Measurements from ENCODE around the gene DCLK1. TPM values are rescaled to one million over a fixed set of nuclear protein-coding genes. Genes with fewer than 3 reads are reported as not detected.

DCLK1 gene
- total RNA-seq, 2 donors from 2014 or later = 3.8 to 3.9 TPM

GRCh38 chr13:35860661-35861060 is 270.5 kb downstream of the DCLK1 start:
- intact Hi-C loops (cut with DNase I) = no loop called here
- H3K4me3 ChIP-seq = no peak overlapping the region
- no peaks in the 10 kb centered on the region for H3K36me3 ChIP-seq
- no peaks in the 10 kb centered on the region for H3K9me3 ChIP-seq
- 90% methylated on average over 3 of the region's 3 CpGs for WGBS
- no peak for DNase-seq (ENCODE audit: low spot score)
- H3K4me1 ChIP-seq (replicated peaks) = no peaks in the 10 kb centered on the region
- TF ChIP-seq POLR2A (IDR thresholded peaks at IDR 0.05) = no peak
- TF ChIP-seq CTCF (IDR thresholded peaks at IDR 0.05) = no peak
- TF ChIP-seq POLR2AphosphoS5 (IDR thresholded peaks at IDR 0.05) = no peak
- H3K27me3 ChIP-seq (replicated peaks; ENCODE audit: insufficient read depth) = no peaks in the 10 kb centered on the region
- no peak overlapping the region for H3K27ac ChIP-seq

- no peak for TF ChIP-seq POLR2A (IDR thresholded peaks at IDR 0.05)
- TF ChIP-seq CTCF (IDR thresholded peaks at IDR 0.05) = no peak
- Histone ChIP-seq H3K36me3 (no peaks in the 10 kb centered on the region), H3K27ac (peak overlapping the region; percentile 43 to 52), H3K4me1 (replicated peaks) (no peaks in the 10 kb centered on the region), H3K9me3 (no peaks in the 10 kb centered on the region), H3K4me3 (no peak overlapping the region), H3K27me3 (replicated peaks; ENCODE audit: insufficient read depth) (no peaks in the 10 kb centered on the region)
- DNase-seq (ENCODE audit: low spot score) = no peak
- 74% methylated on average over 4 of the region's 4 CpGs for WGBS
- intact Hi-C loops (cut with DNase I) = loop anchor here (5.0 kb wide), 2 partner anchors 77 to 92 kb away; no protein-coding TSS in a partner anchor
These were observed 271.2 kb downstream of the DCLK1 start for GRCh38 chr13:35859981-35860380.

GRCh38 chr13:35858665-35859064 is 272.5 kb downstream of the DCLK1 start:
- Histone ChIP-seq H3K9me3 (no peaks in the 10 kb centered on the region), H3K36me3 (no peaks in the 10 kb centered on the region), H3K27me3 (replicated peaks; ENCODE audit: insufficient read depth) (no peaks in the 10 kb centered on the region), H3K4me1 (replicated peaks) (no peaks in the 10 kb centered on the region), H3K27ac (peak overlapping the region; percentile 45 to 52), H3K4me3 (no peak overlapping the region)
- TF ChIP-seq POLR2A (IDR thresholded peaks at IDR 0.05) (no peak), CTCF (IDR thresholded peaks at IDR 0.05) (no peak), POLR2AphosphoS5 (IDR thresholded peaks at IDR 0.05) (peak; percentile 77)
- 29% methylated on average over 1 of the region's 1 CpG for whole genome bisulfite sequencing
- intact Hi-C loops (cut with DNase I) = loop anchor here (5.0 kb wide), 2 partner anchors 79 to 94 kb away; no protein-coding TSS in a partner anchor
- no peak for DNase-seq (ENCODE audit: low spot score)

GRCh38 chr13:35857769-35858168 is 273.4 kb downstream of the DCLK1 start:
- no peak for DNase-seq (ENCODE audit: low spot score)
- 72% methylated on average over 4 of the region's 4 CpGs for WGBS
- Histone ChIP-seq H3K27me3 (replicated peaks; ENCODE audit: insufficient read depth) (no peaks in the 10 kb centered on the region), H3K36me3 (no peaks in the 10 kb centered on the region), H3K9me3 (no peaks in the 10 kb centered on the region), H3K4me1 (replicated peaks) (no peaks in the 10 kb centered on the region), H3K27ac (peak overlapping the region; percentile 43 to 45), H3K4me3 (no peak overlapping the region)
- intact Hi-C loops (cut with DNase I) = loop anchor here (5.0 kb wide), 2 partner anchors 80 to 95 kb away; no protein-coding TSS in a partner anchor
- no peak for TF ChIP-seq POLR2A (IDR thresholded peaks at IDR 0.05)
- no peak for TF ChIP-seq CTCF (IDR thresholded peaks at IDR 0.05)
- TF ChIP-seq POLR2AphosphoS5 (IDR thresholded peaks at IDR 0.05) = no peak

- no peaks in the 10 kb centered on the region for H3K9me3 ChIP-seq
- intact Hi-C loops (cut with DNase I) = loop anchor here (5.0 kb wide), 2 partner anchors 80 to 95 kb away; no protein-coding TSS in a partner anchor
- WGBS = 60% methylated on average over 1 of the region's 1 CpG
These were observed 274.3 kb downstream of the DCLK1 start for GRCh38 chr13:35856721-35857364.

More at GRCh38 chr13:35856721-35857364, 274.3 kb downstream of the DCLK1 start:
- no peak for DNase-seq (ENCODE audit: low spot score)
- no peaks in the 10 kb centered on the region for H3K36me3 ChIP-seq
- H3K4me1 ChIP-seq (replicated peaks) = no peaks in the 10 kb centered on the region
- TF ChIP-seq CTCF (IDR thresholded peaks at IDR 0.05) (no peak), POLR2A (IDR thresholded peaks at IDR 0.05) (no peak), POLR2AphosphoS5 (IDR thresholded peaks at IDR 0.05) (no peak)
- H3K27ac ChIP-seq = peak overlapping the region in 1 of 2 donors; percentile 45
- no peaks in the 10 kb centered on the region for H3K27me3 ChIP-seq (replicated peaks; ENCODE audit: insufficient read depth)
- H3K4me3 ChIP-seq = no peak overlapping the region

Data from prostate gland (tissue), 2 donors.